ENCODE results near the gene ARSG.

ARSG gene

DNA sequence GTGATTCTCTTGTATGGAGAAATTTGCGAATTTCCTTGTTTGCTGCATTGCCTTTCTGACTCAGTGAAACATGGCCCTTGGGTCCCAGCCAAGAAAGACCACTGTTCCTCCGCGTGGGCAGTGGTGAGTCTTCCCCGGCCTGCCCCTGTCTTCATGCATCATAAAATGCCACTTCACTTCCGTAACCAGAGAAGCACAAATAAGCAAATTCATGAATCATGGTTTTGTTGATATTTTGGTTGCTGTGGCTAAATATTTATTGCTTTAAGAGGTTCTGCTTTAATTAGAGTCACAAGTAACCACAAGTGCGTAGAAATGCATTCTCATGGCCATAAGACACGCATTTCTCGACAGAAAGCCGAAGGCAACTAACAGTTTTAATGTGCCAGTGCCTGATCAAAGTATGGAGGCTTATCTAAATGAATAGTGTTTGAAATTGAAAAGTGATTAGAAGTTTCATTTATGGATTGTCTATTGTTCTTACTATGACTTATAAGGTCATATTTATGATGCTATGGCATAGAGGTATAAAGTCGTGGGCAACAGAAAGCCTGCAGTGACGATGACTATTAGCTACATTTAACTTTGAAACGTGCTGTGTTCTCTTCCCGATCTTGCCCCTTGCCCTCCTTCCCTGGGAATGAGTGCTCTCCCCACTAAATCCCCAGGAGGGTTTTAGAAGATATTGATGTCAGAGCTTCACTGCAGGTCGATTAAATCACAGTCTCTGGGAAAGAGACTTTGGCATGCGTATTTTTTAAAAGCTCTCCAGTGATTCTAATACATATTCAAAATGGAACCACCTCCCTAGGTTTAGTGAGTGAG, 90.0 kb downstream of the ARSG start:
- in situ Hi-C loops (cut with HindIII; ENCODE audit: low pct_unique_long_range_greater_than_20kb, low sequenced_read_pairs): no loop called here
- no peak for DNase-seq (ENCODE audit: low read depth in 1 of 2, low spot score in 1 of 2)
- no peak for TF ChIP-seq JUND (IDR thresholded peaks at IDR 0.05; ENCODE audit: low read depth)

DNA sequence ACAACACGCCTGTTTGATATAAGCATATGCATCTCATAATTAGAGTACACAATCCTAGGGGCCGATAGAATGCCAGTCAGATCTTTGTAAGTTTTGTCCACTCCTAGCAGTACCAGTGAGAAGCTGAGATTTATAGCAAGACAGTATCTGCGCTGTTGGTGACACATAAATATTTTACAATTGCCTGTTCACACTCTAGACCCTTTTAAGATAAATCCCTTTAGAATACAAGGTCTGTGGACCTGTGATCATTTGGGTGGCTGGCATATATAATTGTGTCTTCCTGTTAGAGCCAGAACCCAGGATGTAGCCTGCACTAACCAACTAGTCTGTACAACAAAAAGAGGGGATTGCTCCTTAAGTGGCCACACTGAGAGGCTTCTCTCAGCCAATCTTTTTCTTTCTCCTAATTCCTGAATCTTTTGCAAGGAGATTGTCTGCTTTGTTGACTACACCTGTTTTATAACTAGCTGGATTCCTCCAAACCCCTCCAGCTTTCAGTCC, 91.3 kb downstream of the ARSG start:
- no peak for TF ChIP-seq JUND (IDR thresholded peaks at IDR 0.05; ENCODE audit: low read depth)
- DNase-seq (ENCODE audit: low read depth in 1 of 2, low spot score in 1 of 2): no peak
- in situ Hi-C loops (cut with HindIII; ENCODE audit: low pct_unique_long_range_greater_than_20kb, low sequenced_read_pairs): no loop called here

DNA sequence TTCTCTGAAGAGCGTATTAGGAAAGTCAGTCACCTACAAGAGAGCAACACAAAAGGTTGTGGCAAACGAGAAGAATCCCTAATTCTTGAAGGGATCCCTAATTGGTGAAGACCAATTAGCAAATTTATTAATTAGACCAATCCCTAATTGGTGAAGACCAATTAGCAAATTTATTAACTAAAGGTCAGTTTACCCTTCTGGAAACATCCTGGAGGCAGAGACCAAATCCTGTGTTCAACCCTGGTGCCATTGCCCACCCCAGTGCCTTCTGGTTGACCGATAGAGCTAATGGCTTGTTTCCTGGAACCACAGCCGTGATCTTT, 91.8 kb downstream of the ARSG start:
- no peak for TF ChIP-seq JUND (IDR thresholded peaks at IDR 0.05; ENCODE audit: low read depth)
- in situ Hi-C loops (cut with HindIII; ENCODE audit: low pct_unique_long_range_greater_than_20kb, low sequenced_read_pairs): no loop called here
- no peak for DNase-seq (ENCODE audit: low read depth in 1 of 2, low spot score in 1 of 2)

DNA sequence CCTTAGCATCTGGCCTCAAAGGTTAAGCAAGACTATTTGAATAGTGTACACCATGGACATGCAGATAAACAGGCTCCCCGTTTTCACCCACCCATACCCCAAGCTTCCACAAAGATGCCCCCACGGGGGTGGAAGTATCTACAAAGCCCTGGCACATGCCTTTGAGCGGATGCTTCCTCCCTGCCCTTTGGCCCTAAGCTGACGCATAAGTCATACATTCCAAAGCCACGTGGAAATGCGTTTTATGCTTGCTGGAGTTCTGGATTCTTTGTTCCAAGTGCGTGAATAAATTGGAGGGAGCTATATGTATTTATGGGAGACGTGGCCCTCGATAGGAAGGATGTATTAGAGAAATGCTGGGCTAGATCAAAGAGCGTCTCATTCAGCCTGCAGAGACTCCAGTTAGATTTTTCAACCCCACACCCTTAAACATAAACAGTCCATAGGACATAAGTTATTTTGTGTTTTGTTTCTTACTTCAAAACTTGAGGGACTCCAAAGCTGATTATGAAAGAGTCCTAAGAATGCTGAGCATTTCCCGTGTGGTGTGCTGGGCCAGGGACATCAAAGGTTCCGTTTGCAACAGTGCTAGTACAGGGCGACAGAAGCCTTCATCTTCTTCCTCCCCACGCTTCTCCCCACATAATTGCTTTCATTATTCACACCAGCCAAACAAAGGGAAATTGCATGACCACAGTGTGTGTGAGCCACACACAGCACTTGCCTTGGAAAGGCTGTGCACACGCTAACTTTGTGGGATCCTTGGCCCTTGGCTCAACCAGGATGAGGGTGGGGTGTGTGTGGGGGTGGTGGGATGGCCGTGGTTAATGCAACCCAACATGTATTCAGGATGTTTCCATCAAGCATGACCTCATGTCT, 92.4 kb downstream of the ARSG start:
- DNase-seq (ENCODE audit: low read depth in 1 of 2, low spot score in 1 of 2): no peak
- in situ Hi-C loops (cut with HindIII; ENCODE audit: low pct_unique_long_range_greater_than_20kb, low sequenced_read_pairs): no loop called here
- TF ChIP-seq JUND (IDR thresholded peaks at IDR 0.05; ENCODE audit: low read depth): no peak

DNA sequence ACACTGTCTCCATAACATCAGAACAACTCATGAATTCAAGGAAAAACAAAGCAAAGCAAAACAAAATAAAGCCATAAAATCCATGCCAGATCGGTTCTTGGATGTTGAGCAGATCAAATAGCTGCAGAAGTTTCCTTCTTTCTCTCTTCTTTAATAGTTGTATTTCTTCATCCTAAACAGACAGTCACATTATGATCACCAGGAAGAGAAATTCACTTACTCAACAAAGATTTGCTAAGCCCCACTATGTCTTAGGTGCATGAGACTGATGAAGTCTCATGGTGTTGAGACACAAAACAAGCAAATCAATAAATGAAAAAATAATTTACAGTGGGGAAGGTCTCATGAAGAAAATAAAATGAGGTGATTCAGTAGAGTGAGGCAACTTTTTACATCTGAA, 93.2 kb downstream of the ARSG start:
- DNase-seq (ENCODE audit: low read depth in 1 of 2, low spot score in 1 of 2): no peak
- in situ Hi-C loops (cut with HindIII; ENCODE audit: low pct_unique_long_range_greater_than_20kb, low sequenced_read_pairs): no loop called here
- no peak for TF ChIP-seq JUND (IDR thresholded peaks at IDR 0.05; ENCODE audit: low read depth)

DNA sequence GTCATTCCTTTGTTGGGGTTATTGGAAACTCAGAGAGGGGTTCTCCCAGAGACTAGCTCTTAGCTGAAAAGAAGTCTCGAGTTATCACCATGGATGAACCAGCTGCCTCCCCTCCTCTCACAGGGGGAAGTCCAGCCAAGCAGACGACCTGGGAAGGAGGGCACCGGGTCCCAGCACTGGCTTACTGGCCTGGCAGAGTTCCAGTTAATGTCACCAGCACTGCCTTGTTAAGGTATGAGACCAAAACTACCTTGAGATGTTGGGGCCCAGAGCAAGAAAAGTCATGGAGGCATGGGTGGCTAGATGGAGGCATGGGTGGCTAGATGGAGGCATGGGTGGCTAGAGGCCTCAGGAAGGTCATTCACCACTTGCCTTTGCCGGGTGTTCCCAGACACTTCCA, 93.6 kb downstream of the ARSG start:
- no peak for TF ChIP-seq JUND (IDR thresholded peaks at IDR 0.05; ENCODE audit: low read depth)
- in situ Hi-C loops (cut with HindIII; ENCODE audit: low pct_unique_long_range_greater_than_20kb, low sequenced_read_pairs): no loop called here
- no peak for DNase-seq (ENCODE audit: low read depth in 1 of 2, low spot score in 1 of 2)

DNA sequence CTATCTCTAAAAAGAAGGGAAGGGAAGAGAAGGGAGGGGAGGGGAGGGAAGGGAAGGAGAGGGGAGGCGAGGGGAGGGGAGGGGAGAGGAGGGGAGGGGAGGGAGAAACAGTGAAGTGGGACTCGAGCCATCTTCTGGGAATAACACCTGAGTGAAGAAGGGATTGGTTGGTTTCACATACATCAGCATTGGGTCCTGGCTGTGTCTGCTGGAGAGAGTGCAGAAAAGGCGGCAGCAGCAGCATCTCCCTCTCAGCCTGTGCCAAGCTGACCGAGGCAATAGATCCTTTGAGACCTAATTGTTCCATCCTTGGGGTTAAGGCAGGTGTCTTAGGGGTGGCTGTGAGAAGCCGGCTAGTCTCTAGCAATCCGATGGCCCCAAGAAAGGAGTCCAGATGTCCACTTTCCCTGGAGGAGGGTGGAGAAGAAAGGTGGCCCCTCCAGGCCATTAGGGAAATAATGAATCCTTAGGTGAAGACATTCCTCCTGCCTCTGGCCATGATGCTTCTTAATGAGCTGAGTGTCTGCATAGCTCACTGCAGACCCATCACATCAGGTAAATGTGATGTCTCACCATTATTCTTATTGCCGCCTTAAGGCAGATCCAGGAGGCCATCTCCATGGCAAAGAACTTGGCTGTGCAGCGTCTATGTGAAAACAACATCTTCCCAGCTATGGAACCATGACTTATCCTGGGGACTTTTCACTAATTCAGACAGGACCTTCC, 94.4 kb downstream of the ARSG start:
- in situ Hi-C loops (cut with HindIII; ENCODE audit: low pct_unique_long_range_greater_than_20kb, low sequenced_read_pairs): no loop called here
- DNase-seq (ENCODE audit: low read depth in 1 of 2, low spot score in 1 of 2): no peak
- TF ChIP-seq JUND (IDR thresholded peaks at IDR 0.05; ENCODE audit: low read depth): no peak

DNA sequence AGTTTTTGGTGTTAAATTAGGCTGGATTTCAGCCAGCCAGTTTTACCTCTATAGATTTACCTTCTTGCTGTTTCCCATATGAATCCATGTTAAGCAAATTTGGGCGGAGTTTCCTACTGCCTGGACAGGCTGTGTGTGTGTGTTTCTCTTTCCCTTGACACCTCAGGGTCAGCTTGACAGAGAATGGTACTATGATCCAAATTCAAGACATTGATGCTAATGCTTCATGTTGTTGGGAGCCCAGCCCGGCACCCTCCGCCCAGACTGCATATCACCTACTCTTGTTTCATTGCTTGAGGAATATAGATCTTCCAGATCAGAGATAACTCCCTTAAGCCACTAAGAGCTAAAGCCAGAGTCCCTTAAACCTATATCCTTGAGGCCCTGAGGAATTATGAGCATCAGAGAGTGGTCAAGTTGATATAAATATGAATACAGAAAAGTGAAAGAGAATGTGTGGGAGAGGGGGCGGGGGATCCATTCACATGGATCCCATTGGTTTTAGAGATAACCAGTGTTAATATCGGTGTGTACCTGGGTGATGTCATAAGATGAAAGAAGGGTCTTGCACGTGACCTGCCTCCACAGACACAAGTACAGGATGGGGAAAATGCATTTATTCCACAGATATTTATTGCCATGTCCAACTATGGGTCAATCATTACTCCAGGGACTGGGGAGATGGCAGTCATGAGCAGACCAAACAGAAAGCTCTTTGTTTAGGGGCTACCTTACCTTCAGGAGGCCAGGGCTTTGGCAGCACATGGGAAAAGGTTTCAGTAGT, 96.3 kb downstream of the ARSG start:
- in situ Hi-C loops (cut with HindIII; ENCODE audit: low pct_unique_long_range_greater_than_20kb, low sequenced_read_pairs): no loop called here
- peak in 1 of 2 experiments; percentile 45 for DNase-seq (ENCODE audit: low read depth in 1 of 2, low spot score in 1 of 2)
- TF ChIP-seq JUND (IDR thresholded peaks at IDR 0.05; ENCODE audit: low read depth): no peak

DNA sequence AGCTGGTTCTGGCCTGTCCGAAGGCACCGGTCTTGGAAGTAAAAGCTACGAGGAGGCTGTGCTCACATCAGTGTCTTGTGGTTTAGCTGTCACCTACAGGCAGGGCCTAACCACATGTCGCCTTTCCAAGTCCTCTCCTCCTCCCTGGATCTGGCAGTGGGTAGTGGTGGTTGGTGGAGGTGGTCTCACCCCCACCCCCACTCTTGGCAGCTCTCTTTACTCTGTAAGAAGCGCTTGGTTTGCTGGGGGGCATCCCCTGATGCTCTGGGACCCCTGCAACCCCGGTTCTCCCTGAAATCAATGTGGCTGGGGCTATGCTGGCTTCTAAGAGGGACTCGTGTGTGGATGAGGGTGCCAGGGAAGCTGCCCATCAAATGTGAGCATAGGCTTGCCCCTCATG, 97.7 kb downstream of the ARSG start:
- in situ Hi-C loops (cut with HindIII; ENCODE audit: low pct_unique_long_range_greater_than_20kb, low sequenced_read_pairs): no loop called here
- TF ChIP-seq JUND (IDR thresholded peaks at IDR 0.05; ENCODE audit: low read depth): no peak
- DNase-seq (ENCODE audit: low read depth in 1 of 2, low spot score in 1 of 2): no peak

DNA sequence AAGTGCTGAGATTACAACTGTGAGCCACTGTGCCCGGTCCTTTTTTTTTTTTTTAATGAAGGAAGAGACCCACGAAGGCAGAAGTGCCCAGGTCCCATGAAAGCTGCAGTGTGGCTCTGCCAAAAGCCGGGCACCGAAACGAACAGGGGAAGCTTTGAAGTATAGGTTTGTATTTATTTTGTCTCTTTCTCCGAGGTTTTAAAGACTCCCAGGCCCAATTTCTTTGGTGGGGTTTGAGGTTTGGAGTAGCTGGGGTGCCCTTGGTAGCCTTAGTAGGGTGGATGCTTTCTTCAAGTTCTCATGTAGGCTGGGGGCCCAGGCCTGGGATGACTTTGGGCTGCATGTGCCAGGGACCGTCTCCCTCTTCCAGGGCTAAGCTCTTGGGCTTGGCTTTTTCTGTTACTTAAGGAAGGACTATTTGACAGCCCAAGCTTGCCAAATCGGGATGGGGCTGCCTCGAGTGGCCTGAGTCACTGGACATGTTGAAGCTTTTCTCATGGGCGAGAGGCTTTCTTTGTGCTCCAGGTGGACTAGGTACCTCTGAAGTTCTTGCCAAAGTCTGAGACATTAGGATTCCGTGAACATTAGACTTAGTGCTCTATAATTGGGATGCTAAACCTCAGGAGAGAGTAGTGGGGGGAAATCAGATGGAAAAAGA, 99.7 kb downstream of the ARSG start:
- in situ Hi-C loops (cut with HindIII; ENCODE audit: low pct_unique_long_range_greater_than_20kb, low sequenced_read_pairs): no loop called here
- DNase-seq (ENCODE audit: low read depth in 1 of 2, low spot score in 1 of 2): no peak
- TF ChIP-seq JUND (IDR thresholded peaks at IDR 0.05; ENCODE audit: low read depth): no peak

DNA sequence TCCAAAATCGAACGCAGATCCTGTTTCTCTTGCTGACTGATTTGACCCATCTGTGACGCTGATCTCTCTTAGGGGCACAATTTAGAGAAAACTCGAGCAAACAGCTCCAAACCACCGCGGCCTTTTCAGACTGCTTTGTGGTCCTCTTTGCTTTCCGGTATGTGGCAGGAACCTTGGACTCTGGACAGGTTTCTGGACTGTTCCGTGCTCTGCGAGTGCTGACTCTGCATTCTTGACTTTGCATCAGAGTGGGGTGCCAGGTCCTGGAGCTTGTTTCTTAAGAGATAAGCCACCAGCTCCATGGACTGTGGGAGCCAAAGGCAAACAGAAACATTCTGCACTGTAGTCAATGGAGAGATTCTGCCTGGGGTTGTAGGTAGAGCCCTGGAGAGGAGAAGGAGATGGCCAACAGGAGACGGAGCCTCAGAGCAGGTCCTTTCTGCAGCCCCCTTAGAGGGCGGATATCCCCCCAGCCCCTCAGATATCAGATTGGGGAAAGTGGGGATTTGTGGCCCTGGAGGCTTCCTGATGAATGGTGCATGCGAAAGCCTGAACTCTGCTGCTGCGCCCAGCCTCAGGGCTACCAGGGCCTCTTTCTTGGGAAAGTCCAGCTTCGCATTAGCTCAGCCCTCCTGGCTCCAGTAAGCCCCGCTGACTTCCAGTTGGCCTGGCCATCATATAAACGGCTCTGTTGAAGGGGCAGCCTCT, 100.4 kb downstream of the ARSG start:
- in situ Hi-C loops (cut with HindIII; ENCODE audit: low pct_unique_long_range_greater_than_20kb, low sequenced_read_pairs): no loop called here

More for the DNA sequence above, 100.4 kb downstream of the ARSG start:
- no peak for DNase-seq (ENCODE audit: low read depth in 1 of 2, low spot score in 1 of 2)
- no peak for TF ChIP-seq JUND (IDR thresholded peaks at IDR 0.05; ENCODE audit: low read depth)
